HG02763 (cell line): ENCODE data around the gene SLC35B2.
"Not testable (repeated sequence)": the region's sequence is repeated elsewhere in the genome, so short reads cannot be mapped to it uniquely, and the experiment has no call there.

Experiments
- ATAC-seq: cut with Tn5 transposase; IDR thresholded peaks from one replicate; pipeline ENCODE4 v1.9.1; 2021; ENCODE audit warnings: mild to moderate bottlenecking, moderate library complexity; ENCODE audit not compliant: unreplicated experiment

The SLC35B2 gene

DNA sequence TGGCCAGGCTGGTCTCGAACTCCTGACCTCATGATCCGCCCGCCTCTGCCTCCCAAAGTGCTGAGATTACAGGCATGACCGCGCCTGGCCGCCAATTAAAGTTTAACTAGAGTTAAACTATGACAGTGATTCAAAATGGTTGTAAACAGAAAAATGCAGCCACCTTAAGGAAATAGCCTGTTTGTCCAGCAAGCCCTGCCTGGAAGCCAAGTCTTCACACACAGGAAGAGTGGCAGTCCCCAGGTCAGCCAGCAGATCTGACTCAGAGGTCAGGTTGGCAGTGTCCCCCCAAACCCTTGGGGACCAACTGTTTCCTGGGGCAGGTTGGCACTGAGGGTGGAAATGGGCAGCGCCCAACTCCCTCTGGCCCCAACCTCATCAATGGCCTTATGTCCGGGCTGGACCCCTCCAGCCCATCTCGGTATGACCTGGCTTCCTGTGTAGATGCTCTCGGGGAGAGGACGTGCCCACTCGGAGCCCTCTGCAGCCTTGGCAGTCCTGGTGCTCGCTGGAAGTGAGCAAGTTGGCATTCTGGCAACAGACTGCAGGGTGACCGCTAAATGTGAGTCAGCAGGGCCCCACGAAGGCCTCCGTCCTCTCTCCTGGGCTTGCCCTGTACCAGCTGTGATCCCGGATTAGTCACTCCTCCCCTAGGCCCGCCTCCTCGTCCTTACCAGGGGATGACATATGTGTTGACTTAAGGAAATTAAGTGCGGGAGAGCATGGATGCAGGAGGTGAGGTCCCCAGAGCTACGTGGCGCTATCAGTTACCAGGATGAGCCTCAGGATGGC lies 20.1 kb downstream of the SLC35B2 start:
- ATAC-seq, result peak; percentile 59

DNA sequence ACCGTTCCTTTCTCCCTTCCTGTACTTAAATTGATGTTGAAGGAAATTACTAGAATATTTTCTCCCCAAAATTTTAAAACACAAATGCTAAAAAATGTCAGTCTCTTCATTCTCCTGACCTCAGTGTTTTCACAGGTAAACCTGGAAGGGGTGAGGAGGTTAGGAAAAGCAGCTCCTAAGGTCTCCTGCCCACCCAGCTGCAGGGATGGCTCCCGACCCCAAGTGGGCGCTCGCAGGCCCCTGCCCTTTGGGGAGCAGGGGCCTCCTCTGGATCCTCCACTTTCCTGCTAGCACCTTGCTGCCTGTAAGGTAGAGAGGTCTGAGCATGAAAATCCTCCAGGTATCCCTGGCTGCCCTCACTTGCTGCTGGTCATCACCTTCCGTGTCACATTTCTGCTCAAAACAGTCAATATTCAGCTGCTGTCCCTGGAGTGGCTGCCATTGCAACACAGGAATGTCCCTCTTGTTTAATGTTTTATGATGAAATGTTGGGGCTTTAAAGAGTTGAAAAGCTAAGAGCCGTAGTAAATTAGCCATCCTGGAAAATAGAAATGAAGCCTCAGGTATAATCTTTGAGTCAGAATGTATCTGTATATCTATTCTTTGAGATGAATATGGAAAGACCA lies 21.3 kb downstream of the SLC35B2 start:
- ATAC-seq, result no peak

DNA sequence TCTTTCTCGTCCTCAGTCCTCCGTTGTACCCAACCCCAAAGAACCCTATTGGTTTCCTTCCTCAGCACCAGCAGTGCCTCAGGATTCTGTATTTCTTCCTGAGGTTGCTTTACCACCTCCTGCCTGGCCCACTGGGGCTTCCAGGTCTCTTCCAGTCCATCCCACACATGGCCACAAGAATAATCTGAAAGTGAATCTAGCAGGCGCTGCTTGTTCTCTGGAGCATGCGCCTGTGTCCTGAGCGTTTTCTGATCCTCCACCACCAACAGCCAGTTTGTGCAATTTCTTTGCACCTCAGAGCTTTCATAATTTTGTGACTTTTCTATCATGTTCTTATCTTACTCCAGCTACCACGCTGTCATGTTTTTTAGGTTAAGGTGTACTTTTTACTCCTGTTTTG lies 22.1 kb downstream of the SLC35B2 start:
- ATAC-seq, result no peak

DNA sequence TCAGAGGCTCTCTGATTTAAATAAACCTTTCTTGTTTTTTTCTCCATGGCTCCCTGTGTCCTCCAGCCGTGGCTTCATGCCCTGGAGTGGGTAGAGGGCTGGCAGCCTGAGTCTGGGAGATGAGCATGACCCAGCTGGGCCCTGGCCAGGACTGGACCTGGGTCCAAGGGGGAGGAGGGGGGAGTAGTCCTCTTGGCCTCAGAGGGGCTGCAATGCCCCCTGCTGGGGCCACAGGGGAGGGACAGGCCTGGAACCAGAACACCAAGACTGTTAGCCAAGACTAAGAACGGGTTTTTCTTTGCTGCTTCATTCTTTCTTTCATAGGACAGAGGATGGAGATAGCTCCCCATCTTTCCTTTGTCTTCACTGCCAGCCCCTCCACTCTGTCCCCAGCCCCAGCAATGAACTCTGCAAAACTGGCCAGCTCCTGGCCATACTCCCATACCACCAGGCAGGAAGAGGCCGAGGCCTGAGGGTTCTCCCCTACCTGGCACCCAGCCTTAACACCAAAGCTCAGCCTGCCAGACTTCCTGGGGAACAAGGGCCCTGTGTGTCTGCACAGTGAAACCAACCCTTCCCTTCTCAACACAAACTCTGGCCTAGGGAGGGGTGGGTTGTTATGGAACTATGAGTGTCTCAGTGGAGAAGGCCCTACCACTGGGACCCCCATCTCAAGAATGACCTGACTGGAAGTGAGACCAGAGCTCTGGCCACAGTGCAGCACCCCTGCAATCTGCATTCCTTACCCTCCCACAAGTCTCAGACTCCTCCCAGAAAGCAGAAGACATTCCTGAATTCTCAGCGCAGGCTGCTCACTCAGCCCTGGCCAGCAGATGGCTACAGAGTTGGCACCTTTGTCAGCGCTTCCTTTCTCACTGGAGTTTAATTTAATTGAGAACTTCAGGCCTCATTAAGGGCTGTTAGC lies 23.0 kb downstream of the SLC35B2 start:
- no peak for ATAC-seq

DNA sequence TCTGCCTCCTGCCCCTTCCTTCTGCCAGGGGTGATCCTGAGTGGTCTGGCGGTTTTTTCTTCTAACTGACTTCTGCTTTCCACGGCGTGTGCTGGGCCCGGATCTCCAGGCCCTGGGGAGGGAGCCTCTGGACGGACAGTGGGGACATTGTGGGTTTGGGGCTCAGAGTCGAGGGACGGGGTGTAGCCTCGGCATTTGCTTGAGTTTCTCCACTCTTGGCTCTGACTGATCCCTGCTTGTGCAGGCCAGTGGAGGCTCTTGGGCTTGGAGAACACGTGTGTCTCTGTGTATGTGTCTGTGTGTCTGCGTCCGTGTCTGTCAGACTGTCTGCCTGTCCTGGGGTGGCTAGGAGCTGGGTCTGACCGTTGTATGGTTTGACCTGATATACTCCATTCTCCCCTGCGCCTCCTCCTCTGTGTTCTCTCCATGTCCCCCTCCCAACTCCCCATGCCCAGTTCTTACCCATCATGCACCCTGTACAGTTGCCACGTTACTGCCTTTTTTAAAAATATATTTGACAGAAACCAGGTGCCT lies 23.7 kb downstream of the SLC35B2 start:
- ATAC-seq, result no peak

DNA sequence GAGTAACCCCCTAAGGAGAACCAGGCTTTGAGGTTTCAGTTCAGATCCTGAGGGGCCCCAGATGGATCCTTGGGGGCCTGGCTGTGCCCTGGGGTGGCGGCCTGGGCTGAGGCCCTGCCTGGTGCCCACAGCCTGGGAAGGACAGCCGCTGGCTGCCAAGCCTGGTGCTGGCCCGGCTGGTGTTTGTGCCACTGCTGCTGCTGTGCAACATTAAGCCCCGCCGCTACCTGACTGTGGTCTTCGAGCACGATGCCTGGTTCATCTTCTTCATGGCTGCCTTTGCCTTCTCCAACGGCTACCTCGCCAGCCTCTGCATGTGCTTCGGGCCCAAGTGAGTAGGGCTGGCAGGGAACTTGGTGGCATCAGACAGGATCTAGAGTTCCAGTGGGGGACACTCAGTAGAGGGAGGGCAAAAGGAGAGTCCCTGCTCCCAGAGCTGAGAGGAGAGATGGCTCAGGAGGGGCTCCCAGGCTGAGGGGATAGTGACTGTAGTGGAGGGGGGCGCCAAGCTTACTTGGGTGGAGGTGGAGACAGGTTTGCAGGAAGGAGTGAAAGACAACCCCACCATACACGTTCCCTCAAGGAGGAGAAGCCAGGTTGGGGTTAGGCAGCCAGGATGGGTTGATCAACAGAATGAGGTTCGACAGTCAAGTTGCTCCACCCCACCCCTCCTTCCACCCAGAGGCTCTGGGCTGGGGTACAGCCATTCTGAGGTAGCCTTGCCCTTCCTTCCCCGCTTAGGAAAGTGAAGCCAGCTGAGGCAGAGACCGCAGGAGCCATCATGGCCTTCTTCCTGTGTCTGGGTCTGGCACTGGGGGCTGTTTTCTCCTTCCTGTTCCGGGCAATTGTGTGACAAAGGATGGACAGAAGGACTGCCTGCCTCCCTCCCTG lies 24.4 kb downstream of the SLC35B2 start:
- ATAC-seq, result no peak

DNA sequence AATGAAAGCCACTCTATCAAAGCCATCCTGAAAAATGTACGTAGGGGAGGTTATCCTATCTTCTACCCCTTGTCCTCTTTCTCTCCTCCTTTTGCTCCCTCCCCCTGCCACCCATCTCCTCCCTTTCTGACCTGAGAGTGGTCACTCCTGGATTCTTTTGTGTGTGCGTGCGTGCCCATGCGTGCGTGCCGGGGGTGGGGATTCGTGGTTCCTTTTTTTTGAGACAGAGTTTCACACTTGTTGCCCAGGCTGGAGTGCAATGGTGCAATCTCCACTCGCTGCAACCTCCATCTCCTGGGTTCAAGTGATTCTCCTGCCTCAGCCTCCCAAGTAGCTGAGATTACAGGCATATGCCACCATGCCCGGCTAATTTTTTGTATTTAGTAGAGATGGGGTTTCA lies 25.9 kb downstream of the SLC35B2 start:
- ATAC-seq, result not testable (repeated sequence)

DNA sequence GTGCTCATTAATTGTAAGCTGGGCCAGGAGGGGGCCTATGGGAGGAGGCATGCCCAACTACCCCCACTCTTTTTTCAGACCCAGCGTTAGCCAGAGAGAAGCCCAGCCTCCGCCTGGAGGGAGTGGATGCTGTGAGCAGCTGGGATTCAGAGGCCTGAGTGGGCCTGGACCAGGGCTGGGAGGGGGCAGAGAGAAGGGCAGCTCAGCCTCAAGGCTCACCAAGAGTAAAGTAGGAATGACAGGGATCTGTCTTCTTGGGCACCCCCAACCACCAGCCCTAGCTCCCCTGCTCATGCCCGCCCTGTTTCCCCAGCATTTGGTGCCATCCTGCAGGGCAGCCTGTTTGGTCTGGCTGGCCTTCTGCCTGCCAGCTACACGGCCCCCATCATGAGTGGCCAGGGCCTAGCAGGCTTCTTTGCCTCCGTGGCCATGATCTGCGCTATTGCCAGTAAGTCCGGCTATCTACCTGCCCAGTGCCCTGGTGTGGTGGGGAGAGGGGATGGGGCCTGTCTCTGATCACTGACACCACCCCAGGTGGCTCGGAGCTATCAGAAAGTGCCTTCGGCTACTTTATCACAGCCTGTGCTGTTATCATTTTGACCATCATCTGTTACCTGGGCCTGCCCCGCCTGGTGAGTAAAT lies 27.2 kb downstream of the SLC35B2 start:
- ATAC-seq, result no peak

DNA sequence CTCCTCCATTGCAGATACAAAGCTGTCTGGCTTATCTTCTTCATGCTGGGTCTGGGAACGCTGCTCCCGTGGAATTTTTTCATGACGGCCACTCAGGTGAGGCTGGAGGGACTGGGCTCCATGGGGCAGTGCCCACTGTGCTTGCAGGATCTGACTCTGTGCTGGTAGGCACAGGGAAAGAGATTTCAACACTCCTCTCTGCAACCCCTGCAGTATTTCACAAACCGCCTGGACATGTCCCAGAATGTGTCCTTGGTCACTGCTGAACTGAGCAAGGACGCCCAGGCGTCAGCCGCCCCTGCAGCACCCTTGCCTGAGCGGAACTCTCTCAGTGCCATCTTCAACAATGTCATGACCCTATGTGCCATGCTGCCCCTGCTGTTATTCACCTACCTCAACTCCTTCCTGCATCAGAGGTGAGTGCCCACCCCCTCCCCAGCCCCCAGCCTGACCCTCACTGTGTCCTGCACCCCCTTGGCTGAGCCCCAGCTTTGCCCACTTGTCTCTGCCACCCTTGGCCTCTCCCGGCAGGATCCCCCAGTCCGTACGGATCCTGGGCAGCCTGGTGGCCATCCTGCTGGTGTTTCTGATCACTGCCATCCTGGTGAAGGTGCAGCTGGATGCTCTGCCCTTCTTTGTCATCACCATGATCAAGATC lies 27.8 kb downstream of the SLC35B2 start:
- no peak for ATAC-seq

DNA sequence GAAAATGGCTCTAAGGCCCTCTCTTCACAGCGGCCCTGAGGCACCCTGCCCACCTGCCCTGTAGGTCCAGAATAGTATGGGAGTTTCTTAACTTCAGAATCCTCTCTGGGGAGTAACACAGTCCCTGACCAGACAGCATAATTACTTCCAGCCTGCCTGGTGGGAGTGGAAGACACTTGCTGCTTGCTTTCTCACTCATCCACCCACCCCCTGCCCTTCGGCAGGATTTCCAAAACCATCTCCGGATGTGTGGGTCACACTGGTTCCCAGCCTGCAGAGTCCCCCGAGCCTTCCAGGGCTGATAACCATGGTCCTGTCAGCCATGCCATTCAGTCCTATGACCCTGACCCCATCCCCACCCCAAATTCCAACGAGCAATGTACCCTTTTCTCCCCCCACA lies 28.5 kb downstream of the SLC35B2 start:
- ATAC-seq, result no peak

DNA sequence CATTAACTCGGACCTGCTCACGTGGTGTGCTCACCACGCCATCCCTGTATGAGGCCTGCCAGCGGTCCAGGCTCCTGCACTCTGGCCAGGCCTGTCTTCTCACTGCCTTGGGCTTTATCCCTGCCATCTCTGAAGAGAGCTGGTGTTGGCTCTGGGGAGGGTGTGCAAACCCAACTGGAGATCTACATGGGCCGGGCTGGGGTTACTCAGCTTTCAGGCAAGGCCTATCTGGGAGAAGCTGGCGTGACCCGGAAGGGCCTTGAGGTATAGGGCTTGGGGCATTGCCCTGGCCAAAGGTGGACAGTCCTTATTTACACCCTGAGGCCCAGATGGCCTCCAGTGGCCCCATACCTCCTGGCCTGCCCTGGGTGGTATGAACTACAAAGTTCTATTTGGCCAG lies 28.9 kb downstream of the SLC35B2 start:
- ATAC-seq, result no peak

DNA sequence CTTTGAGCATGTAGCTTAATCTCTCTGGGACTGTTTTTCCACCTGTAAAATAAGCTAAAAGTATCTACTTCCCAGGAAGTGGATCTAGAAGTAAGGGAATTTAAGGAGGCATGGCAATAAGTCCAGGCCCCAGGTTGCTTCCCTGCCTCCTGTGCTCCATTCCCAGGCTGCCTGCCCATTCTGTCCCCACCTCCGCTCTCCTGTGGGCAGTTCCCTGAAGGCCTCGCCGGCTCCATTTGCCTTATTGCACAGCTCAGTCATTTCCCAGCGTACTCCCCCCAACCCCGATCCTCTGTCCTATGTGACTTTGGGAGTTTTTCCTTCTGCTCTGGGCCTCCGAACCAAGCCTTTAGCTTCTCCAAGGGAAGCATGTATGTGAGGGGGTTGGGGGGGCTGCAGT lies 29.3 kb downstream of the SLC35B2 start:
- no peak for ATAC-seq

DNA sequence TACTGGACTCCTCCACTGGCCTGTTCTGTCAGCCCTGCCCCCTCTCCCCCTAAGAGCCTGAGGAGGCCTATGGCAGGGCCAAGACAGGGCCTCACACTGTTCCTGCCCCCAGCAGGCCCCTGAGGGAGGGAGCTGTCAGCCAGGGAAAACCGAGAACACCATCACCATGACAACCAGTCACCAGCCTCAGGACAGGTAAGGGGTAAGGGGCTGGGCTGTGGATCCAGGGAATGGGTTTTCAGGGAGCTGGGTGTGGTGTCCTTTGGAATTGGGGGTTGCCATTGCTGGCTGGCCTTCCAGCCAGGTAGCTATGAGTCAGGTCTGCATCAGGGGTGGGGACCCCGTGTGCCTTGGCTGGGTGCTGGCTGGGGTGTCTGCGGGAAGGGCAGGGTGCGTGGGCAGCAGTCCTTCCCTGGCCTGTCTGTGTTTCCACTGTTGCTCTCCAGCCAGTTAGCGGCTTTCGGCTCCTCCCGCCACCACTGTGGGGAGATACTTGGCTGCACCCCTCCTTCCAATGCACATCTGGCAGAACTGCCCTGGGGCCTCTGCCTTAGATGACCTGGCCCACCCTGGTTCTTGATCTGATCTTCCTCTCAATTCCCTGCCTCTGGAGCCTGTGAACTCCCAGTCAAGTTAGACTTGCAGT lies 30.1 kb downstream of the SLC35B2 start:
- ATAC-seq, result no peak

DNA sequence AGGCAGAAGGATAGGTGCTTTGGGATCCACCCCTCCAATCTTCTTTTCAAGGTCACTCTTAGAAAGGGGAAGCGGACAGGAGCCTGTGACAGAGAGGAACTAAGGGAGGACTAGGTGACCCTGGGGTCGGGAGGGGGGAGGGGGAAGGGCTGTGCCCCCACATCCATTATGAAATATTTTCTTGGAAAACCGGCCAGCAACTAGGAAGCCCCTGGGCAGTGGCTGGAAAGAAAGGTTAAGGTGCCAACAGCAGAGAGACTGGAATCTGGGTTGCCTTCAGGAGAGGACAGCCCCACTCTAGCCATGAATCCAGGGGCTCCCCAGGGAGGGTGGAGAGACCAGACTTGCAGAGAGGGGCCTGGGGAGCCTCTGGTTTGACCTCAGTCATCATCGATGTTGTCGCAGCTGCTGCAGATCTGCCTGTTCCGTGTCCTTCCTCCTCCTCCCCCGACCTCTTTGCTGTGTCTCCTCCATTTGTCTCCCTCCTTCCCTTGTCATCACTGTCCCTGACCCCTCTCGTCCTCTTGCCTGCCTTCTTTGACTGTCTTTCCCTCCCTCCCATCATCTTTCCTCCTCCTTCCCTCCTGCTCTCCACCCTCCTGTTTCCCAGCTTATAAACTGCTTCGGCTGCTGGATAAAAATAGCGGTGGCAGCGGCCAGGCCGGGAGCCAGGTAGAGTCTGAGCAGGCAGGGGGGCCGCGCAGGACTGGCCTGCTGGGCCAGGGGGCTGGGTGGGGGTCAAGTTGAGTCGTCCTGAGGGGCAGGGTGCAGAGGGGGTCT lies 30.8 kb downstream of the SLC35B2 start:
- no peak for ATAC-seq

DNA sequence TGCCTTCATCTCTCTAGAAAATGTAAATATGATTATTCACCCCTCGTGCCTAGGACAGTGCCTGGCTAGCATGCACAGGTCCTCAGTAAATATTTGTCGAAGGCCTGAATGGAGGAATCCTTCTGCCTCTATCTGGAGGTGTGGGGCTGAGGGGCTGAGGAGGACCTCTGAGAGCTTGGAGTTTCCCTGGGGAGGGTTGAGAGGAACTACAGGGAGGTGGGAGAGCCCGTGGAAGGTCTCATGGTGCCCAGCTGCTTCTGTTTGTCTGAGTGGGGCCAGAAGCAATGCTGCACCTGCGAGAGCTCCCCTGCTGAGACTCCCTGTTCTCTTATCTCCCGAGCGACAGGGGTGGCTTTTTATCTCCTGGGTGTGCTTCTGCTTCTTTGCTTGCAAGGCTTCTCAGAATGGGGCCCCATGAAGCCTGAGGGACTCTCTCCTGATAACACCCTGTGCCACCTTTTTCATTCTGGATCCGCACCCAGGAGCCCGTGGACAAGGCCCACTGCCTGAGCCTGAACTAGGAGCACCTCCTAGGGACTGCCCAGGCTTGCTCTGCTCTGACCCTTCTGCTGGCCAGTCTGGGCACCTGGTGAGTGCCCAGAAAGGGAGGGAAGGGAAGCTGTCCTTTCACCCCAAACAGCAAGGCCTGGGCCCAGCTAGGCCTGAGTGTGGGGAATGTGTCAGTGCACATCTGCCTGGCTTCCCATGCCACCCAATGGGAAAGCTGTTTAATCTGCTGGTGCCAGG lies 31.6 kb downstream of the SLC35B2 start:
- ATAC-seq, result no peak

DNA sequence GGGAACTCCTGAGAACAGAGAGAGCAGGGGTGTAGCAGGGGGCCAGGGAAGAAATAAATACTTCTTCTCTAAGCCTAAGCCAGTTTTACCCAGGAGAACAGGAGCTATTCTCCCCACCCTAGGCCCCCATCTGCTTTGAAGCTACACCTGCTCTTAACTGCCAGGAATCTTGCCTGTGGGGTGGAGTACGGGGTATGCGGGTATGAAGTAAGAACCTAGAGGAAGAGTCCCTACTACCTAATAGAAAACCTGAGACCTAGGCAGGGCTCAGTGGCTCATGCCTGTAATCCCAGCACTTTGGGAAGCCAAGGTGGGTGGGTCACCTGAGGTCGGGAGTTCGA lies 32.4 kb downstream of the SLC35B2 start:
- no peak for ATAC-seq
